Breast epithelium (tissue), 4 donors: Measurements from ENCODE around the gene PARD3B. TPM values are rescaled to one million over a fixed set of nuclear protein-coding genes. Genes with fewer than 3 reads are reported as not detected.

Experiments used
- DNase-seq, 2 donors: peaks; one replicate each; pipeline ENCODE4 v3.0.0-alpha.2; 2019; ENCODE audit warnings: low spot score in 2 of 2
- H3K27ac ChIP-seq, 2 donors: fragments of 200-600 bp; sonication (generic) in 1 of 2; one replicate each; pipeline ENCODE4 v1.5.1; 2016 to 2019; ENCODE audit warnings: mild to moderate bottlenecking in 1 of 2
- H3K27me3 ChIP-seq, 2 donors: fragments of 200-600 bp; sonication (generic) in 1 of 2; one replicate each; pipeline versions ENCODE4 v1.5.1 to v1.6.0; 2017 to 2019; ENCODE audit warnings: control low read depth in 1 of 2, mild to moderate bottlenecking in 1 of 2
- H3K36me3 ChIP-seq: fragments of 200-600 bp; one replicate; pipeline ENCODE4 v1.5.1; 2019
- H3K4me1 ChIP-seq, 2 donors: fragments of 200-600 bp; sonication (generic); one replicate each; pipeline ENCODE4 v1.5.1; 2016 to 2019; ENCODE audit warnings: control low read depth in 1 of 2
- H3K4me3 ChIP-seq, 3 donors: fragments of 200-600 bp; sonication (generic); 1 replicate in 2 of 3; 2 replicates in 1 of 3; pipeline ENCODE4 v1.5.1; 2016 to 2019; ENCODE audit warnings: mild to moderate bottlenecking in 3 of 3, moderate library complexity in 2 of 3
- H3K9me3 ChIP-seq, 2 donors: fragments of 200-600 bp; sonication (generic) in 1 of 2; one replicate each; pipeline ENCODE4 v1.5.1; 2016 to 2019; ENCODE audit warnings: control low read depth in 1 of 2
- POLR2A ChIP-seq: fragments of 450-650 bp; IDR thresholded peaks from one replicate; pipeline ENCODE4 v1.6.1; 2016; ENCODE audit warnings: antibody characterized with exemption, mild to moderate bottlenecking, moderate library complexity
- POLR2AphosphoS5 ChIP-seq, 3 donors: sonication (generic); formaldehyde crosslinking; IDR thresholded peaks; one replicate each; pipeline ENCODE4 v1.6.1; 2017; ENCODE audit warnings: antibody characterized with exemption in 3 of 3
- intact Hi-C: fragments of 100-400 bp; cut with DNase I; formaldehyde crosslinking; loops from one replicate; pipeline ENCODE4 v1.15.1; 2023; ENCODE audit warnings: low total_unique reads
- total RNA-seq, 3 donors: library from RNA; depleted of rRNA; stranded (reverse); fragments of >200 nt; gene quantifications; one replicate each; pipeline ENCODE4 v1.1.0, GENCODE V29; 2016
- TF ChIP-seq, protein P1 (sequence below), 3 donors: fragments of 450-650 bp; IDR thresholded peaks; one replicate each; pipeline ENCODE4 v1.5.1; 2016 to 2017; ENCODE audit warnings: antibody characterized with exemption in 3 of 3, mild to moderate bottlenecking in 3 of 3, moderate library complexity in 3 of 3

The PARD3B gene
- total RNA-seq, 3 donors from 2014 or later: 24.6 to 66.2 (median 25.9) TPM

DNA sequence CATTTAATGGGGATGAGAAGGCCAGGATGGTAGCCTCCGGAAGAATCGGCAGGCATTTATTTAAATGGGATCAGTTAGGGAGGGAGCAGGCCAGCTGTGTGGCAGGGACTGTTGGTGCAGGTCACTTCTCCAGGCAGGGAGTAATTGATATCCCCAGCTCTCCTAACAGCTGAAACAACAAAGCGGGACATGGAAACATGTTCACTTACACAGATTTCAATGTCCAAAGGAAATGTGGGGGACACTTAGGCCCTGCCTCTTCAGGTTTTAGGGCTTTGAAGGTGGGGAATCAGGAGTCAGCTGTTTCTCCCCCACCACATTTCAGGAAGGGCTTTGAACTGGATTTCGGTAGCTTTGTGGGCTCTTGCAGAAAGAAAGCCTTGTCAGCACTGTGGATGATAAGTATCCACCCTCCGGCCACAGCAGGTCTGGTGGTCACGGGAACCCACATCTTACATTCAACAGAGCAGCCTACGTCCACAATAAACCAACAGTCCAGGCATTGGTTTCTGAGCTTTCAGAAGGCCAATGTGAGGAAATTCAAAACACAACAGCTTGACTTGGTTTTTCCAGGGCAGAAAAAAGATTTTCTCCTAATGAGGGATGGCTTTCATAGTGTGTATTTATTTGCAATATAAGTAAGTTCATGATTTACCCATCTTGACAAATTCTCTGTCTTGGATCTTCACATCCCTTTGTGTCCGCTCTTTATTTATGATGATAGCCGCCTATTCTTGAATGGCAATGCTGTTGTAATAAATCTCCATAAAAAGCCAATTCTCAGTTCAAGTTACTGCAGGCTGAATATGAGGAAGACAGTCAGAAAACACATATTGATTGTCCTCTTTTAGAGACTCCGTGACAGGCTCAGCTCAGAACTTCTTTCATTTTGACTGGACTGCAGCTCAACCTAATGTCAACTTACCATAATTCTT, 1040.4 kb downstream of the PARD3B start:
- TF ChIP-seq, protein P1, sequence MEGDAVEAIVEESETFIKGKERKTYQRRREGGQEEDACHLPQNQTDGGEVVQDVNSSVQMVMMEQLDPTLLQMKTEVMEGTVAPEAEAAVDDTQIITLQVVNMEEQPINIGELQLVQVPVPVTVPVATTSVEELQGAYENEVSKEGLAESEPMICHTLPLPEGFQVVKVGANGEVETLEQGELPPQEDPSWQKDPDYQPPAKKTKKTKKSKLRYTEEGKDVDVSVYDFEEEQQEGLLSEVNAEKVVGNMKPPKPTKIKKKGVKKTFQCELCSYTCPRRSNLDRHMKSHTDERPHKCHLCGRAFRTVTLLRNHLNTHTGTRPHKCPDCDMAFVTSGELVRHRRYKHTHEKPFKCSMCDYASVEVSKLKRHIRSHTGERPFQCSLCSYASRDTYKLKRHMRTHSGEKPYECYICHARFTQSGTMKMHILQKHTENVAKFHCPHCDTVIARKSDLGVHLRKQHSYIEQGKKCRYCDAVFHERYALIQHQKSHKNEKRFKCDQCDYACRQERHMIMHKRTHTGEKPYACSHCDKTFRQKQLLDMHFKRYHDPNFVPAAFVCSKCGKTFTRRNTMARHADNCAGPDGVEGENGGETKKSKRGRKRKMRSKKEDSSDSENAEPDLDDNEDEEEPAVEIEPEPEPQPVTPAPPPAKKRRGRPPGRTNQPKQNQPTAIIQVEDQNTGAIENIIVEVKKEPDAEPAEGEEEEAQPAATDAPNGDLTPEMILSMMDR (IDR thresholded peaks at IDR 0.05): no peak
- TF ChIP-seq POLR2A (no peak), POLR2AphosphoS5 (IDR thresholded peaks at IDR 0.05) (no peak)
- Histone ChIP-seq H3K9me3 (no peaks in the 10 kb centered on the region), H3K4me1 (no peaks in the 10 kb centered on the region), H3K27me3 (no peaks in the 10 kb centered on the region), H3K27ac (no peak overlapping the region), H3K36me3 (no peaks in the 10 kb centered on the region), H3K4me3 (no peak overlapping the region)
- DNase-seq: no peak
- intact Hi-C loops: no loop called here

GRCh38 chr2:205586626-205587025, 1041.4 kb downstream of the PARD3B start:
- Histone ChIP-seq H3K4me1 (no peaks in the 10 kb centered on the region), H3K36me3 (no peaks in the 10 kb centered on the region), H3K9me3 (no peaks in the 10 kb centered on the region), H3K27me3 (no peaks in the 10 kb centered on the region), H3K4me3 (no peak overlapping the region), H3K27ac (no peak overlapping the region)
- no peak for DNase-seq
- intact Hi-C loops: no loop called here
- TF ChIP-seq, protein P1 (IDR thresholded peaks at IDR 0.05): no peak
- TF ChIP-seq POLR2AphosphoS5 (IDR thresholded peaks at IDR 0.05): no peak
- TF ChIP-seq POLR2A: no peak

DNA sequence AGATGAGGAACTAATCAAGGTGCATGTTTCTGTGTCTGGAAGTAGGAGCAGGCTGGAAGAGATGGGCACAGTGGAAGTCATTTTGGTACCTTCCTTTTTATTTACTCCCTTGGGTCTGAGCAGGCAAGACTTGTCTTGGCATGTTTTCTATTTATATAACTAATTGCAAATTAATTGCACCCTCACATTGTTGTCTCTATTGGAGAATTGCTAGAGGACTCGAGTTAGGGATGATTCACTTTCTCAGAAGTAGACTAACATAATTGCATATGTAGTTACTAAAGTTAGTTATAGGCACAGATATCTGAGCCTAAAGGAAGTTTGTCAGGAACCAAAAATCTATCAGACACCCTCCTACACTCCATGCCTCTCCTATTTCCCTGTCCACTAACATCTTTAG, 1044.2 kb downstream of the PARD3B start:
- intact Hi-C loops: no loop called here
- Histone ChIP-seq H3K4me1 (no peaks in the 10 kb centered on the region), H3K36me3 (no peaks in the 10 kb centered on the region), H3K9me3 (no peaks in the 10 kb centered on the region), H3K27ac (no peak overlapping the region), H3K4me3 (no peak overlapping the region), H3K27me3 (no peaks in the 10 kb centered on the region)
- TF ChIP-seq POLR2AphosphoS5 (IDR thresholded peaks at IDR 0.05) (no peak), POLR2A (no peak)
- TF ChIP-seq, protein P1 (IDR thresholded peaks at IDR 0.05): no peak
- DNase-seq: no peak

- Histone ChIP-seq H3K27me3 (no peaks in the 10 kb centered on the region), H3K36me3 (no peaks in the 10 kb centered on the region), H3K4me1 (no peaks in the 10 kb centered on the region), H3K4me3 (no peak overlapping the region), H3K27ac (no peak overlapping the region), H3K9me3 (no peaks in the 10 kb centered on the region)
- DNase-seq: no peak
- TF ChIP-seq POLR2AphosphoS5 (IDR thresholded peaks at IDR 0.05) (no peak), POLR2A (no peak)
- TF ChIP-seq, protein P1 (IDR thresholded peaks at IDR 0.05): no peak
- intact Hi-C loops: no loop called here
Measured at GRCh38 chr2:205590759-205591158, 1045.5 kb downstream of the PARD3B start.

GRCh38 chr2:205593891-205594290, 1048.6 kb downstream of the PARD3B start:
- TF ChIP-seq, protein P1 (IDR thresholded peaks at IDR 0.05): no peak
- TF ChIP-seq POLR2AphosphoS5 (IDR thresholded peaks at IDR 0.05): no peak
- TF ChIP-seq POLR2A: no peak
- no peak overlapping the region for H3K27ac ChIP-seq
- intact Hi-C loops: no loop called here
- no peak overlapping the region for H3K4me3 ChIP-seq
- H3K27me3 ChIP-seq: no peaks in the 10 kb centered on the region
- H3K9me3 ChIP-seq: no peaks in the 10 kb centered on the region
- H3K4me1 ChIP-seq: no peaks in the 10 kb centered on the region
- H3K36me3 ChIP-seq: no peaks in the 10 kb centered on the region
- no peak for DNase-seq
